GM12878 (cell line): ENCODE measurements around the gene RAPGEF4. TPM values are rescaled to one million over a fixed set of nuclear protein-coding genes. Genes with fewer than 3 reads are reported as not detected.

ENCODE experiments used
- CHD4 ChIP-seq: fragments of 200-600 bp; sonication (generic); IDR thresholded peaks from 2 replicates; pipeline ENCODE4 v1.6.1; 2016; ENCODE audit warnings: mild to moderate bottlenecking
- HDAC2 ChIP-seq: fragments of 200-600 bp; sonication (generic); IDR thresholded peaks from 2 replicates; pipeline ENCODE4 v1.6.1; 2017
- IKZF2 ChIP-seq, 2 experiments: fragments of 450-650 bp; IDR thresholded peaks; 2 replicates each; pipeline ENCODE4 v1.6.1; 2017; ENCODE audit warnings: mild to moderate bottlenecking in 2 of 2, moderate library complexity in 2 of 2
- IRF4 ChIP-seq: IDR thresholded peaks from 2 replicates; pipeline ENCODE4 v1.6.1; 2011; ENCODE audit warnings: low read depth, low read length
- NFXL1 ChIP-seq: fragments of 450-650 bp; IDR thresholded peaks from 2 replicates; pipeline ENCODE4 v1.6.1; 2017; ENCODE audit warnings: antibody characterized with exemption, mild to moderate bottlenecking, borderline replicate concordance
- YY1 ChIP-seq: IDR thresholded peaks from 2 replicates; pipeline ENCODE4 v1.6.1; 2011; ENCODE audit warnings: low read depth, mild to moderate bottlenecking, low read length
- ZBED1 ChIP-seq: IDR thresholded peaks from 2 replicates; pipeline ENCODE4 v1.6.1; 2016; ENCODE audit warnings: borderline replicate concordance
- ZNF384 ChIP-seq: IDR thresholded peaks from 2 replicates; pipeline ENCODE4 v1.6.1; 2012; ENCODE audit warnings: low read depth, mild to moderate bottlenecking, low read length, improper control_type of control experiment, borderline replicate concordance
- polyA plus RNA-seq, 11 experiments: library from polyadenylated mRNA; depleted of rRNA in 4 of 11; unstranded in 6 of 11; stranded (reverse) in 5 of 11; fragments of >200 nt; fragmentation: Nextera tagmentation in 4 of 11; fragmentation: Illumina TruSeq in 1 of 11; extraction: Ambion mirVana in 4 of 11; extraction: Trizol in 1 of 11; gene quantifications; 1 replicate in 1 of 11; 2 replicates in 10 of 11; pipeline versions ENCODE4 v1.2.1 to v1.2.3, GENCODE V29; 2011 to 2016; ENCODE audit warnings: inconsistent platforms in 2 of 11, missing spikeins in 2 of 11, low read depth in 1 of 11
- total RNA-seq, 4 experiments: library from RNA; depleted of rRNA in 3 of 4; stranded (reverse); fragments of >200 nt in 3 of 4; fragmentation: Illumina TruSeq in 1 of 4; extraction: Trizol in 1 of 4; gene quantifications; 2 replicates each; pipeline versions ENCODE4 v1.2.1 to v1.2.3, GENCODE V29; 2013 to 2021
- TF ChIP-seq, protein P1 (sequence below): fragments of 450-650 bp; formaldehyde crosslinking; IDR thresholded peaks from 2 replicates; pipeline ENCODE4 v1.4.0; 2022; ENCODE audit warnings: mild to moderate bottlenecking, moderate library complexity
- TF ChIP-seq, protein P2 (sequence below): fragments of 450-650 bp; IDR thresholded peaks from 2 replicates; pipeline ENCODE4 v1.6.1; 2018; ENCODE audit warnings: borderline replicate concordance, mild to moderate bottlenecking; ENCODE audit not compliant: partially characterized antibody
- TF ChIP-seq, protein P3 (sequence below): fragments of 450-650 bp; IDR thresholded peaks from 2 replicates; pipeline ENCODE4 v1.6.1; 2017; ENCODE audit warnings: borderline replicate concordance

The RAPGEF4 gene
- total and polyA plus RNA-seq, 10 of the 15 experiments (the other 5 are each of a cell fraction or from before 2014, with no cell fraction given) = 0.18 TPM; not detected in 8

GRCh38 chr2:173079973-173080860, 344.6 kb downstream of the RAPGEF4 start (continued):
- TF ChIP-seq, protein P1, sequence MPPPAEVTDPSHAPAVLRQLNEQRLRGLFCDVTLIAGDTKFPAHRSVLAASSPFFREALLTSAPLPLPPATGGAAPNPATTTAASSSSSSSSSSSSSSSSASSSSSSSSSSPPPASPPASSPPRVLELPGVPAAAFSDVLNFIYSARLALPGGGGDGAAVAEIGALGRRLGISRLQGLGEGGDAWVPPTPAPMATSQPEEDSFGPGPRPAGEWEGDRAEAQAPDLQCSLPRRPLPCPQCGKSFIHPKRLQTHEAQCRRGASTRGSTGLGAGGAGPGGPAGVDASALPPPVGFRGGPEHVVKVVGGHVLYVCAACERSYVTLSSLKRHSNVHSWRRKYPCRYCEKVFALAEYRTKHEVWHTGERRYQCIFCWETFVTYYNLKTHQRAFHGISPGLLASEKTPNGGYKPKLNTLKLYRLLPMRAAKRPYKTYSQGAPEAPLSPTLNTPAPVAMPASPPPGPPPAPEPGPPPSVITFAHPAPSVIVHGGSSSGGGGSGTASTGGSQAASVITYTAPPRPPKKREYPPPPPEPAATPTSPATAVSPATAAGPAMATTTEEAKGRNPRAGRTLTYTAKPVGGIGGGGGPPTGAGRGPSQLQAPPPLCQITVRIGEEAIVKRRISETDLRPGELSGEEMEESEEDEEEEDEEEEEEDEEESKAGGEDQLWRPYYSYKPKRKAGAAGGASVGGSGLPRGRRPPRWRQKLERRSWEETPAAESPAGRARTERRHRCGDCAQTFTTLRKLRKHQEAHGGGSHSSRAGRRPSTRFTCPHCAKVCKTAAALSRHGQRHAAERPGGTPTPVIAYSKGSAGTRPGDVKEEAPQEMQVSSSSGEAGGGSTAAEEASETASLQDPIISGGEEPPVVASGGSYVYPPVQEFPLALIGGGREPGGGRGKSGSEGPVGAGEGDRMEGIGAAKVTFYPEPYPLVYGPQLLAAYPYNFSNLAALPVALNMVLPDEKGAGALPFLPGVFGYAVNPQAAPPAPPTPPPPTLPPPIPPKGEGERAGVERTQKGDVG = no peak
- TF ChIP-seq CHD4 (no peak), YY1 (no peak), NFXL1 (no peak), IKZF2 (IDR thresholded peaks at IDR 0.05) (no peak), HDAC2 (no peak), ZNF384 (no peak), IRF4 (no peak), ZBED1 (no peak)
- TF ChIP-seq, protein P2, sequence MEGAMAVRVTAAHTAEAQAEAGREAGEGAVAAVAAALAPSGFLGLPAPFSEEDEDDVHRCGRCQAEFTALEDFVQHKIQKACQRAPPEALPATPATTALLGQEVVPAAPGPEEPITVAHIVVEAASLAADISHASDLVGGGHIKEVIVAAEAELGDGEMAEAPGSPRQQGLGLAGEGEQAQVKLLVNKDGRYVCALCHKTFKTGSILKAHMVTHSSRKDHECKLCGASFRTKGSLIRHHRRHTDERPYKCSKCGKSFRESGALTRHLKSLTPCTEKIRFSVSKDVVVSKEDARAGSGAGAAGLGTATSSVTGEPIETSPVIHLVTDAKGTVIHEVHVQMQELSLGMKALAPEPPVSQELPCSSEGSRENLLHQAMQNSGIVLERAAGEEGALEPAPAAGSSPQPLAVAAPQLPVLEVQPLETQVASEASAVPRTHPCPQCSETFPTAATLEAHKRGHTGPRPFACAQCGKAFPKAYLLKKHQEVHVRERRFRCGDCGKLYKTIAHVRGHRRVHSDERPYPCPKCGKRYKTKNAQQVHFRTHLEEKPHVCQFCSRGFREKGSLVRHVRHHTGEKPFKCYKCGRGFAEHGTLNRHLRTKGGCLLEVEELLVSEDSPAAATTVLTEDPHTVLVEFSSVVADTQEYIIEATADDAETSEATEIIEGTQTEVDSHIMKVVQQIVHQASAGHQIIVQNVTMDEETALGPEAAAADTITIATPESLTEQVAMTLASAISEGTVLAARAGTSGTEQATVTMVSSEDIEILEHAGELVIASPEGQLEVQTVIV = no peak
- TF ChIP-seq, protein P3, sequence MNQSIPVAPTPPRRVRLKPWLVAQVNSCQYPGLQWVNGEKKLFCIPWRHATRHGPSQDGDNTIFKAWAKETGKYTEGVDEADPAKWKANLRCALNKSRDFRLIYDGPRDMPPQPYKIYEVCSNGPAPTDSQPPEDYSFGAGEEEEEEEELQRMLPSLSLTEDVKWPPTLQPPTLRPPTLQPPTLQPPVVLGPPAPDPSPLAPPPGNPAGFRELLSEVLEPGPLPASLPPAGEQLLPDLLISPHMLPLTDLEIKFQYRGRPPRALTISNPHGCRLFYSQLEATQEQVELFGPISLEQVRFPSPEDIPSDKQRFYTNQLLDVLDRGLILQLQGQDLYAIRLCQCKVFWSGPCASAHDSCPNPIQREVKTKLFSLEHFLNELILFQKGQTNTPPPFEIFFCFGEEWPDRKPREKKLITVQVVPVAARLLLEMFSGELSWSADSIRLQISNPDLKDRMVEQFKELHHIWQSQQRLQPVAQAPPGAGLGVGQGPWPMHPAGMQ = no peak
